Measurements from ENCODE around the gene EAF2. TPM values are rescaled to one million over a fixed set of nuclear protein-coding genes. Genes with fewer than 3 reads are reported as not detected.

EAF2 gene
- total RNA-seq, 1 donor from 2014 or later, result 7.9 TPM

DNA sequence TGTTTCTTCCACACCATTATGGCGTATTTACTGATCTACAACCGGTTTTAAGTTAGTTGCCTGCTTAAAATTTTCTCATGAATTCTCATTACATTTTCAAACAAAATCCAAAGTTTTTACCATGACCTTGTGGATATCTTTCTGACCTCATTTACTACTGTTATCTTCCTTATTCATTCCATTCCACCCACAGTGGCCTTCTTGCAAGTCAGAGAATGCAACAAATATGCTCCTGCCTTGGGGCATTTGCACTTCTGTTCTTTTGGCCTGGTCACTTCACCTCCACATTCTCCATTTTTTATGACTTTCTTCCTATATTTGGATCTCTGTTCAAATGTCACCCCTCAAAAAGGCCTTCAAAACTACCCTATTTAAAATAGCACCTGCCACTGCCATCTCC lies 50.4 kb downstream of the EAF2 start:
- Histone ChIP-seq H3K4me3 (ENCODE audit: low read depth, low read length) (no peak overlapping the region), H3K36me3 (ENCODE audit: control insufficient read depth, insufficient read depth, low read length) (no peaks in the 10 kb centered on the region), H3K27me3 (ENCODE audit: control insufficient read depth, insufficient read depth, low read length) (no peaks in the 10 kb centered on the region)
- DNase-seq (ENCODE audit: low read depth) (no peak), FAIRE-seq (no peak)
- TF ChIP-seq, protein P1, sequence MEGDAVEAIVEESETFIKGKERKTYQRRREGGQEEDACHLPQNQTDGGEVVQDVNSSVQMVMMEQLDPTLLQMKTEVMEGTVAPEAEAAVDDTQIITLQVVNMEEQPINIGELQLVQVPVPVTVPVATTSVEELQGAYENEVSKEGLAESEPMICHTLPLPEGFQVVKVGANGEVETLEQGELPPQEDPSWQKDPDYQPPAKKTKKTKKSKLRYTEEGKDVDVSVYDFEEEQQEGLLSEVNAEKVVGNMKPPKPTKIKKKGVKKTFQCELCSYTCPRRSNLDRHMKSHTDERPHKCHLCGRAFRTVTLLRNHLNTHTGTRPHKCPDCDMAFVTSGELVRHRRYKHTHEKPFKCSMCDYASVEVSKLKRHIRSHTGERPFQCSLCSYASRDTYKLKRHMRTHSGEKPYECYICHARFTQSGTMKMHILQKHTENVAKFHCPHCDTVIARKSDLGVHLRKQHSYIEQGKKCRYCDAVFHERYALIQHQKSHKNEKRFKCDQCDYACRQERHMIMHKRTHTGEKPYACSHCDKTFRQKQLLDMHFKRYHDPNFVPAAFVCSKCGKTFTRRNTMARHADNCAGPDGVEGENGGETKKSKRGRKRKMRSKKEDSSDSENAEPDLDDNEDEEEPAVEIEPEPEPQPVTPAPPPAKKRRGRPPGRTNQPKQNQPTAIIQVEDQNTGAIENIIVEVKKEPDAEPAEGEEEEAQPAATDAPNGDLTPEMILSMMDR (IDR thresholded peaks at IDR 0.05; ENCODE audit: insufficient read depth, low read length, severe bottlenecking), result no peak

DNA sequence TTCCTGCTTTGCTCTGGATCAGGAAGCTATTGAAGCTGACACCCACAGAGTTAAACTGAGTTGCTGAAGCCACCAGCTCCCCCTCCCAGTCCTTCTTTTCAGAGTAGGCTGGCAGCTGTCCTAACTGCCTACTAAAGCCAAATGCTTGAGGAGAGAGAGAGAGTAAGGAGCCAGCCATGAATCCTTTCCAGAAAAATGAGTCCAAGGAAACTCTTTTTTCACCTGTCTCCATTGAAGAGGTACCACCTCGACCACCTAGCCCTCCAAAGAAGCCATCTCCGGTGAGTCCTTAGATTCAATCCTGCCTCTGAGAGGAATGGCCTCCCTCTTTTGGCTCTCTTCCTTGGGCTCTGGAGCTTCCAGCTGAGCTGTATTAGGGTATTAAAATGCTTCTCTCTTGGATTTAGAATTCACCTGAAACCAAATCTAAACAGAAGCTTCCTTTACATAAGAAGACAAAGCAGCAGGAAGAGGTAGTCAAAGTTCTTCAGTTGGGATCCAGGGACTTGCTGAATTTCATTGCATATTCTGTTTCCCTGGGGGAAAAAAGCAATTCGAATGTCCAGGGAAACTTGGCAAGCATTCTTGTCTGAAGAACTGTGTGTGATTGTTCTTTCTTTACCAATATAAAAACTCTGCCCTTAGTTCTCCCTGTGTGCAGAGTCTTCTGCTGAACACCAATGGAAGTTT lies 59.4 kb downstream of the EAF2 start, which contains the start of gene SLC15A2:
TSS of gene SLC15A2 (plus strand) at position 101 of the 690 bp plus-strand sequence. CDS start at position 177, 76 bp downstream.
- Histone ChIP-seq H3K4me3 (ENCODE audit: low read depth, low read length) (no peak within 1 kb of the TSS), H3K36me3 (ENCODE audit: control insufficient read depth, insufficient read depth, low read length) (no peaks in the 10 kb centered on the region), H3K27me3 (ENCODE audit: control insufficient read depth, insufficient read depth, low read length) (no peaks in the 10 kb centered on the region)
- TF ChIP-seq, protein P1 (IDR thresholded peaks at IDR 0.05; ENCODE audit: insufficient read depth, low read length, severe bottlenecking), result no peak
- DNase-seq (ENCODE audit: low read depth) (no peak), FAIRE-seq (no peak)

DNA sequence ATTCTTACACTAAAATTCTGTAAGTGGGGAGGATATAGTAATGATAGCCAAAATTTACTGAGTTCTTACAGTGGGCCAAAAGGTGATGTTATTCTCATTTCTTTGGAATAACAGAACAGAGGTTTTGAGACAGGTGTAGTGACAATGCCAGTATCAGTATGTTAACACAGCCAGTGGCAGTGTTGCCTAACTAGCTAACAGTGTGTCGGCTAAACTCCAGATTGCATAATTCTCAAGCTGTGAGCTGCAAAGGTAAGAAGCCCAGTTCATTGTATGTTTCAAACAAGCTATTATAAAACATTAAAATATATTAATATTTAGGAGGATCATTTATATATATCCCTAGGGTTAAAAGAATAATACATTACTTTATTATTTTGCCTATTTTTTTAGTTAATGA lies 60.1 kb downstream of the EAF2 start:
- DNase-seq (ENCODE audit: low read depth) (peak; percentile 65), FAIRE-seq (no peak)
- no peaks in the 10 kb centered on the region for H3K36me3 ChIP-seq (ENCODE audit: control insufficient read depth, insufficient read depth, low read length)
- H3K4me3 ChIP-seq (ENCODE audit: low read depth, low read length), result no peak overlapping the region
- no peaks in the 10 kb centered on the region for H3K27me3 ChIP-seq (ENCODE audit: control insufficient read depth, insufficient read depth, low read length)
- TF ChIP-seq, protein P1 (IDR thresholded peaks at IDR 0.05; ENCODE audit: insufficient read depth, low read length, severe bottlenecking), result no peak

DNA sequence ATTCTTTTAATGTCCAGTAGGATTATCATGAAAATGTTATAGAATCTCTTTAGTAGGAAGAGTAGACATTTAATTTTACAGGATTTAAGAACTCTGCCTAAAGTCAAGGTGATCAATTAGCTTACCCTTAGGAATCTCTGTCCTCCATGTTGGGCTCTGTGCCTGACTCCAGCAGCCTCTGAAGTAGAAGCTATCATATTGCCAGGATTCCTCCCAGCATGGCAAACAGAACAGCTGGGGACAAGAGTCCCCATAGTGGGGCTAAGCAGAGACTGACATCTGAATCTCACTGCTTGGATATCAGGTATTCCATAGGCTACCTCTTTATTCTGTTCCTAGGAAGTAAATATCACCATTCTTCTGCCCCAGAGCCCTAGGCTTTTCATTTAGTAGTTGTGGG lies 60.7 kb downstream of the EAF2 start:
- Histone ChIP-seq H3K27me3 (ENCODE audit: control insufficient read depth, insufficient read depth, low read length) (no peaks in the 10 kb centered on the region), H3K4me3 (ENCODE audit: low read depth, low read length) (no peak overlapping the region), H3K36me3 (ENCODE audit: control insufficient read depth, insufficient read depth, low read length) (no peaks in the 10 kb centered on the region)
- FAIRE-seq, result no peak
- TF ChIP-seq, protein P1 (IDR thresholded peaks at IDR 0.05; ENCODE audit: insufficient read depth, low read length, severe bottlenecking), result no peak
- no peak for DNase-seq (ENCODE audit: low read depth)

DNA sequence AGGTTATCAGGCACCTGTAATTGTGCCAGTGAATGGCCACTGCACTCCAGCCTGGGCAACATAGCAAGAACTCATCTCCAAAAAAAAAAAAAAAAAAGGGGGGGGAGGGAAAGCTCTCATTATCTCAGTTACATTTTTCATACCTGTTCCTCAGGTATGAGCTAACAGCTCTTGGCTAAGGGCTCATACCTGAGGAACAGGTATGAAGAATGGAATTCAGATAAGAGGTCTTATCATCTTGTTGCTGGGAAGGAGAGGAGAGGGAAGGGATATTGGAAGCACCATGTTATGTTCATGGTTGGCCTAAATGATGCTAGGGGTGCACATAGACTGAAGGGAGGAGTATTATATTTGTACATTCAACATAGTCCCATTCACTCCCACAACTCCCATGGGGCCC lies 61.8 kb downstream of the EAF2 start:
- FAIRE-seq, result no peak
- no peaks in the 10 kb centered on the region for H3K36me3 ChIP-seq (ENCODE audit: control insufficient read depth, insufficient read depth, low read length)

More for the DNA sequence above, 61.8 kb downstream of the EAF2 start:
- H3K4me3 ChIP-seq (ENCODE audit: low read depth, low read length), result no peak overlapping the region
- TF ChIP-seq, protein P1 (IDR thresholded peaks at IDR 0.05; ENCODE audit: insufficient read depth, low read length, severe bottlenecking), result no peak
- DNase-seq (ENCODE audit: low read depth), result peak; percentile 54
- no peaks in the 10 kb centered on the region for H3K27me3 ChIP-seq (ENCODE audit: control insufficient read depth, insufficient read depth, low read length)
